ENCODE results near the gene KRTAP9-6. TPM values are rescaled to one million over a fixed set of nuclear protein-coding genes. Genes with fewer than 3 reads are reported as not detected.

KRTAP9-6 gene, protein sequence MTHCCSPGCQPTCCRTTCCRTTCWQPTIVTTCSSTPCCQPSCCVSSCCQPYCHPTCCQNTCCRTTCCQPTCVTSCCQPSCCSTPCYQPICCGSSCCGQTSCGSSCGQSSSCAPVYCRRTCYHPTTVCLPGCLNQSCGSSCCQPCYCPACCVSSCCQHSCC
- not detected in 2 replicates for total RNA-seq

DNA sequence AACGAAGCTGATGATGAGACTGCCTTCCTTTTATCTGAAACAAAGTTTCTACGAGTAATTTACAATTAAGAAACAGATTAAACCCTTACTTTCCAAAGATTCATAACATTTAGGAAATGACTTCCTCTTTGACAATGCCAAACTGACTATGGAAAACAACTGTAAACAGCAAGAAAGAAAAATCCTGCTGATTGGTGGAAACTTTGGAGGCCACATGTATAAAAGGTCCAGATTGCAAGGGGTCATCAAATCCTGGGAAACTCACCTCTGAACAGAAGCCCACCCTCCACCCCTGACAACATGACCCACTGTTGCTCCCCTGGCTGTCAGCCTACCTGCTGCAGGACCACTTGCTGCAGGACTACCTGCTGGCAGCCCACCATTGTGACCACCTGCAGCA lies at the start of gene KRTAP9-6:
TSS of gene KRTAP9-6 (plus strand) at position 301 of the 400 bp plus-strand sequence. CDS start at position 301, 0 bp downstream.

DNA sequence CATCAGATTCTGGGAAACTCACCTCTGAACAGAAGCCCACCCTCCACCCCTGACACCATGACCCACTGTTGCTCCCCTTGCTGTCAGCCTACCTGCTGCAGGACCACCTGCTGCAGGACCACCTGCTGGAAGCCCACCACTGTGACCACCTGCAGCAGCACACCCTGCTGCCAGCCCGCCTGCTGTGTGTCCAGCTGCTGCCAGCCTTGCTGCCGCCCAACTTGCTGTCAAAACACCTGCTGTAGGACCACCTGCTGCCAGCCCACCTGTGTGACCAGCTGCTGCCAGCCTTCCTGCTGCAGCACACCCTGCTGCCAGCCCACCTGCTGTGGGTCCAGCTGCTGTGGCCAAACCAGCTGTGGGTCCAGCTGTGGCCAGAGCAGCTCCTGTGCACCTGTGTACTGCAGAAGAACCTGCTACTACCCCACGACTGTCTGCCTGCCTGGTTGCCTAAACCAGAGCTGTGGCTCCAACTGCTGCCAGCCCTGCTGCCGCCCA lies 38.5 kb upstream of the KRTAP9-6 start, which contains the start of gene KRTAP9-2:
TSS of gene KRTAP9-2 (plus strand) at position 51 of the 498 bp plus-strand sequence. CDS start at position 58, 7 bp downstream.

DNA sequence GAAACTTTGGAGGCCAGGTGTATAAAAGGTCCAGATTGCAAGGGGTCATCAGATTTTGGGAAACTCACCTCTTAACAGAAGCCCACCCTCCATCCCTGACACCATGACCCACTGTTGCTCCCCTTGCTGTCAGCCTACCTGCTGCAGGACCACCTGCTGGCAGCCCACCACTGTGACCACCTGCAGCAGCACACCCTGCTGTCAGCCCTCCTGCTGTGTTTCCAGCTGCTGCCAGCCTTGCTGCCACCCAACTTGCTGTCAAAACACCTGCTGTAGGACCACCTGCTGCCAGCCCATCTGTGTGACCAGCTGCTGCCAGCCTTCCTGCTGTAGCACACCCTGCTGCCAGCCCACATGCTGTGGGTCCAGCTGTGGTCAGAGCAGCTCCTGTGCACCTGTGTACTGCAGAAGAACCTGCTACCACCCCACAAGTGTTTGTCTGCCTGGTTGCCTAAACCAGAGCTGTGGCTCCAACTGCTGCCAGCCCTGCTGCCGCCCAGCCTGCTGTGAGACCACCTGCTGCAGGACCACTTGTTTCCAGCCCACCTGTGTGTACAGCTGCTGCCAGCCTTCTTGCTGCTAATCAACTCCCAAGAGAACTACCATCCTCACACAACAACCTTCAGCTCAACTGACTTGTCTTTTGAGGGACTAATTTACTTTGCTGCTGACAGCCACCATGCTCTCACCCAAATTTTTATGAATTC lies 32.6 kb upstream of the KRTAP9-6 start, which contains the start of gene KRTAP9-3:
TSS of gene KRTAP9-3 (plus strand) at position 51 of the 707 bp plus-strand sequence. CDS start at position 104, 53 bp downstream.

DNA sequence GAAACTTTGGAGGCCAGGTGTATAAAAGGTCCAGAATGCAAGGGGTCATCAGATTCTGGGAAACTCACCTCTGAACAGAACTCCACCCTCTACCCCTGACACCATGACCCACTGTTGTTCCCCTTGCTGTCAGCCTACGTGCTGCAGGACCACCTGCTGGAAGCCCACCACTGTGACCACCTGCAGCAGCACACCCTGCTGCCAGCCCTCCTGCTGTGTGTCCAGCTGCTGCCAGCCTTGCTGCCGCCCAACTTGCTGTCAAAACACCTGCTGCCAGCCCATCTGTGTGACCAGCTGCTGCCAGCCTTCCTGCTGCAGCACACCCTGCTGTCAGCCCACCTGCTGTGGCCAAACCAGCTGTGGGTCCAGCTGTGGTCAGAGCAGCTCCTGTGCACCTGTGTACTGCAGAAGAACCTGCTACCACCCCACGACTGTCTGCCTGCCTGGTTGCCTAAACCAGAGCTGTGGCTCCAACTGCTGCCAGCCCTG lies 27.2 kb upstream of the KRTAP9-6 start, which contains the start of gene KRTAP9-8:
TSS of gene KRTAP9-8 (plus strand) at position 51 of the 489 bp plus-strand sequence. CDS start at position 104, 53 bp downstream.

DNA sequence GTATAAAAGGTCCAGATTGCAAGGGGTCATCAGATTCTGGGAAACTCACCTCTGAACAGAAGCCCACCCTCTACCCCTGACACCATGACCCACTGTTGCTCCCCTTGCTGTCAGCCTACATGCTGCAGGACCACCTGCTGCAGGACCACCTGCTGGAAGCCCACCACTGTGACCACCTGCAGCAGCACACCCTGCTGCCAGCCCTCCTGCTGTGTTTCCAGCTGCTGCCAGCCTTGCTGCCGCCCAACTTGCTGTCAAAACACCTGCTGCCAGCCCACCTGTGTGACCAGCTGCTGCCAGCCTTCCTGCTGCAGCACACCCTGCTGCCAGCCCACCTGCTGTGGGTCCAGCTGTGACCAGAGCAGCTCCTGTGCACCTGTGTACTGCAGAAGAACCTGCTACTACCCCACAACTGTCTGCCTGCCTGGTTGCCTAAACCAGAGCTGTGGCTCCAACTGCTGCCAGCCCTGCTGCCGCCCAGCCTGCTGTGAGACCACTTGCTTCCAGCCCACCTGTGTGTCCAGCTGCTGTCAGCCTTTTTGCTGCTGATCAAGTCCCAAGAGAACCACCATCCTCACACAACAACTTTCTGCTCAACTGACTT lies 15.4 kb upstream of the KRTAP9-6 start, which contains the start of gene KRTAP9-4:
TSS of gene KRTAP9-4 (plus strand) at position 51 of the 604 bp plus-strand sequence. CDS start at position 85, 34 bp downstream.

DNA sequence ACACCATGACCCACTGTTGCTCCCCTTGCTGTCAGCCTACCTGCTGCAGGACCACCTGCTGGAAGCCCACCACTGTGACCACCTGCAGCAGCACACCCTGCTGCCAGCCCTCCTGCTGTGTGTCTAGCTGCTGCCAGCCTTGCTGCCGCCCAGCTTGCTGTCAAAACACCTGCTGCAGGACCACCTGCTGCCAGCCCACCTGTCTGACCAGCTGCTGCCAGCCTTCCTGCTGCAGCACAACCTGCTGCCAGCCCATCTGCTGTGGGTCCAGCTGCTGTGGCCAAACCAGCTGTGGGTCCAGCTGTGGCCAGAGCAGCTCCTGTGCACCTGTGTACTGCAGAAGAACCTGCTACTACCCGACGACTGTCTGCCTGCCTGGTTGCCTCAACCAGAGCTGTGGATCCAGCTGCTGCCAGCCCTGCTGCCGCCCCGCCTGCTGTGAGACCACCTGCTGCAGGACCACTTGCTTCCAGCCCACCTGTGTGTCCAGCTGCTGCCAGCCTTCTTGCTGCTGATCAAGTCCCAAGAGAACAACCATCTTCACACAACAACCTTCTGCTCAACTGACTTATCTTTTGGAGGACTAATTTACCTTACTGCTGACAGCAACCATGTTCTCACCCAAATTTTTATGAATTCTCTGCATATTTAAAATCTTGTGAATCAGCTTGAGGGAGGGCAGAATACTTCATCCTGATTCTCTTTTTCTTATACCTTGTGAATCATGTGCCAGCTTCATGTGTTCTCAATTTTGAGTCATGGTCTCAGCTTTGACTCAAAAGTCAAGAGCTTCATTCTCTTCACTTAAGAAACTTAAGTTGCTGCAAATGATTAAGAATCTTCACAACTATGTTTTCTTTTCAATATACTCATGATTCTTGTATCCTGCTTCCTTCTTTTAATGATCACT lies 9.5 kb upstream of the KRTAP9-6 start, which contains the start of gene KRTAP9-9:
TSS of gene KRTAP9-9 (plus strand) at position 4 of the 910 bp plus-strand sequence.

DNA sequence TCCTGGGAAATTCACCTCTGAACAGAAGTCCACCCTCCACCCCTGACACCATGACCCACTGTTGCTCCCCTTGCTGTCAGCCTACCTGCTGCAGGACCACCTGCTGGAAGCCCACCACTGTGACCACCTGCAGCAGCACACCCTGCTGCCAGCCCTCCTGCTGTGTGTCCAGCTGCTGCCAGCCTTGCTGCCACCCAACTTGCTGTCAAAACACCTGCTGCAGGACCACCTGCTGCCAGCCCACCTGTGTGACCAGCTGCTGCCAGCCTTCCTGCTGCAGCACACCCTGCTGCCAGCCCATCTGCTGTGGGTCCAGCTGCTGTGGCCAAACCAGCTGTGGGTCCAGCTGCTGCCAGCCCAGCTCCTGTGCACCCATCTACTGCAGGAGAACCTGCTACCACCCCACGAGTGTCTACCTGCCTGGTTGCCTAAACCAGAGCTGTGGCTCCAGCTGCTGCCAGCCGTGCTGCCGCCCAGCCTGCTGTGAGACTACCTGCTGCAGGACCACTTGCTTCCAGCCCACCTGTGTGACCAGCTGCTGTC lies 10.5 kb downstream of the KRTAP9-6 start, which contains the start of gene KRTAP9-7:
TSS of gene KRTAP9-7 (plus strand) at position 51 of the 543 bp plus-strand sequence. CDS start at position 51, 0 bp downstream.

DNA sequence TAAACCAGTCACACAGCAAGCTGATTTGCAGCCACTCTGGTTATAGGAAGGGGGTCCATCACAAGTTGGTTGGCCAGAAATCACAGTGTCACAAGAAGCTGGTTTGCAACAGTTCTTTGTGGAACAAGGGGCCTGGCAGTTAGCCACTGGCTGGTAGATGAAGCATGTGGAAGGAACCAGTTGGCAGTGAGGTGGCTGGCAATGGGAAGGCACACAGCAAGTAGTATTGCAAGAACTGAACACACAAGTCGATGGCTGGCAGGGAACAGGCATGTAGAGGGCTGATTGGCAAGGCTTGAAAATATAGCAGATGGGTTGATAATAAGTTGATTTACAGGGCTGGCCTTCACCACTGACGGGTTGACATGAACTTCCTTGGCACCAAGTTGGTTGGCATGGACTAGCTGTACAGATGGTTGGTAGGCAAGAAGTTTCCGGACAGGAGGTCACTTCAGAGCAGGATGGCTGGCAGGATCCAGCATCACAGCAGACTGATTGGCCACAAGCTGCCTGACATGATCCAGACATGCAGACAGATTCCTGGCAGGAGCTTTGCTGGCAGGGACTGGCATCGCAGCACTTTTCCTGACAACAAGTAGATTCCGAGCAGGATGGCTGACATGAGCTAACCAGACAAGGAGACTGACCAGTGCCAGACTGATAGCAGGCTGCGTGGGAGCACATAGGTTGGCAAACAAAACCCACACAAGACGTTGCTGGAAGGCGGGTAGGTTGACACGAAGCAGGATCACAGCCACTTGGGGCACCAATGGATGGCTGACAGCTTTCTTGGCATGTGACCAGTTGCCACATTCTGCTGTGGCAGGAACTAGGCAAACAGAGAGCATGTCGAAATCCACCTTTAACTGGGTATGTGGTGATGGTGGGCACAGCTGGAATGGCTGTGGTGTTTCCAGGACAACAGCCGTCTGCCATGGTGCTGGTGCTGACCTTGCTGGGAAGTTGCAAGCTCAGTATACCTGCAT lies 37.0 kb downstream of the KRTAP9-6 start, which contains the start of gene KRTAP29-1:
TSS of gene KRTAP29-1 (minus strand) at position 936 of the 986 bp plus-strand sequence. CDS start at position 936, 0 bp downstream.

DNA sequence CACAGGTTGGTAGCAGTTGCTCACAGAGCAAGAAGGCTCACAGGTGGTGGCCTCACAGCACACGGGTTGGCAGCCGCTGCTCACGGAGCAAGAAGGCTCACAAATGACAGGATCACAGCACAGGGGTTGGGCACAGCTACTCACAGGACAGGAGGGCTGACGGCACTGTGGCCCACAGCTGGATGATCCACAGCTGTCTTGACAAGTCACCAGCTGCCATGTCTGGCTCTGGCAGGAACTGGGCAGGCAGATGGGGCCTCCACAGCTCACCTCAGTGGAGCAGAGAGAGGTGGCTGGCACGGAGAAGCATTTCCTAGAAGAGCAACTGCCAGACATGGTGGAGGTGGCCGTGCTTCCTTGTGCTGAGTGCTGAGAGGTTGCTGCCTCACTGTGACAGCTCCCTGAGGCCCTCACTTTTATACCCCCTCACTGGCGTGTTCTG lies 43.8 kb downstream of the KRTAP9-6 start, which contains the start of gene KRTAP16-1:
TSS of gene KRTAP16-1 (minus strand) at position 392 of the 442 bp plus-strand sequence. CDS start at position 336, 56 bp downstream.

DNA sequence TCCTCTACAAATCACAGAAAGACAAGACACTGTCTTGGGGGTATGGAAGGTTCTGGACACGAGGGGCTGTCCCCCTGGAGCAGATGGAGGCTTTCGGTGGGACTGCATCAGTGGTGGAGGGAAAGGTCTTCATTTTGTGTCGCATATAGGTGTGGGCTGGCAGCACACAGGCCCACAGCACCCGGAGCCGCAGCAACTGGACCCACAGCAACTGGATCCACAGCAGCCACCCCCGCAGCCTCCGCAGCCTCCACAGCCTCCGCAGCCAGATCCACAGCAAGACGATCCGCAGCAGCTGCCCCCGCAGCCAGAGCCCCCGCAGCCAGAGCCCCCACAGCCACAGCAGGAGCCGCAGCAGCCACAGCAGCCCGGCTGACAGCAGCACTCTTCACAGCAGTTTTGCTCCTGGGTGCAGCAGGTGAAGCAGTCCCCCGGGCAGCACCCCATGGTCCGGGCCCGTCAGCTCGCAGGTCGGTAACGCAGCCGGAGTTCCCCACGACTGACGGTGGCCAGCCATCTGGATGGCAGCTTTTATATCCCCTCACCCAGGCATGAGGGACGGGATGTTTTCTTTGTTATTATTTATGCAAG lies 50.1 kb downstream of the KRTAP9-6 start, which contains the start of gene KRTAP17-1:
TSS of gene KRTAP17-1 (minus strand) at position 507 of the 591 bp plus-strand sequence. CDS start at position 447, 60 bp downstream.

Other genes with a start within 250 kb of the KRTAP9-6 start
- gene KRTAP1-5, start 238.2 kb upstream of the KRTAP9-6 start, total RNA-seq = 0.24 TPM in 1 of 2 replicates, not detected in the other
- gene KRTAP1-4, start 235.2 kb upstream of the KRTAP9-6 start, total RNA-seq = not detected in 2 replicates
- not detected in 2 replicates for gene KRTAP1-3, start 230.5 kb upstream of the KRTAP9-6 start, total RNA-seq
- gene KRTAP1-1, start 223.9 kb upstream of the KRTAP9-6 start, total RNA-seq = 0.24 TPM in 1 of 2 replicates, not detected in the other
- not detected in 2 replicates for gene KRTAP2-1, start 218.1 kb upstream of the KRTAP9-6 start, total RNA-seq
- not detected in 2 replicates for gene KRTAP2-2, start 210.1 kb upstream of the KRTAP9-6 start, total RNA-seq
- 2.9 TPM in 1 of 2 replicates, not detected in the other for gene KRTAP2-3, start 205.3 kb upstream of the KRTAP9-6 start, total RNA-seq
- not detected in 2 replicates for gene KRTAP2-4, start 199.5 kb upstream of the KRTAP9-6 start, total RNA-seq
- not detected in 2 replicates for gene KRTAP4-7, start 181.2 kb upstream of the KRTAP9-6 start, total RNA-seq
- gene KRTAP4-8, start 167.2 kb upstream of the KRTAP9-6 start, total RNA-seq = not detected in 2 replicates
- gene KRTAP4-16, start 163.2 kb upstream of the KRTAP9-6 start, total RNA-seq = not detected in 2 replicates
- gene KRTAP4-9, start 160.0 kb upstream of the KRTAP9-6 start, total RNA-seq = not detected in 2 replicates
- not detected in 2 replicates for gene KRTAP4-11, start 147.0 kb upstream of the KRTAP9-6 start, total RNA-seq
- gene KRTAP4-12, start 141.2 kb upstream of the KRTAP9-6 start, total RNA-seq = not detected in 2 replicates
- gene KRTAP4-6, start 124.8 kb upstream of the KRTAP9-6 start, total RNA-seq = not detected in 2 replicates
- gene KRTAP4-5, start 115.6 kb upstream of the KRTAP9-6 start, total RNA-seq = not detected in 2 replicates
- not detected in 2 replicates for gene KRTAP4-4, start 104.6 kb upstream of the KRTAP9-6 start, total RNA-seq
- gene KRTAP4-3, start 97.2 kb upstream of the KRTAP9-6 start, total RNA-seq = not detected in 2 replicates
- gene KRTAP4-2, start 87.2 kb upstream of the KRTAP9-6 start, total RNA-seq = not detected in 2 replicates
- gene KRTAP4-1, start 80.5 kb upstream of the KRTAP9-6 start, total RNA-seq = not detected in 2 replicates
- gene KRTAP9-1, start 75.5 kb upstream of the KRTAP9-6 start, total RNA-seq = not detected in 2 replicates
- not detected in 2 replicates for gene KRTAP9-2, start 38.7 kb upstream of the KRTAP9-6 start, total RNA-seq
- gene KRTAP9-3, start 32.9 kb upstream of the KRTAP9-6 start, total RNA-seq = not detected in 2 replicates
- not detected in 2 replicates for gene KRTAP9-8, start 27.4 kb upstream of the KRTAP9-6 start, total RNA-seq
- not detected in 2 replicates for gene KRTAP9-4, start 15.7 kb upstream of the KRTAP9-6 start, total RNA-seq
- not detected in 2 replicates for gene KRTAP9-9, start 10.0 kb upstream of the KRTAP9-6 start, total RNA-seq
- gene KRTAP9-7, start 10.3 kb downstream of the KRTAP9-6 start, total RNA-seq = not detected in 2 replicates
- gene KRTAP29-1, start 37.5 kb downstream of the KRTAP9-6 start, total RNA-seq = not detected in 2 replicates
- not detected in 2 replicates for gene KRTAP16-1, start 43.9 kb downstream of the KRTAP9-6 start, total RNA-seq
- 0.24 TPM in 1 of 2 replicates, not detected in the other for gene KRTAP17-1, start 50.3 kb downstream of the KRTAP9-6 start, total RNA-seq
- under 0.01 TPM in 1 of 2 replicates, not detected in the other for gene KRT33A, start 85.5 kb downstream of the KRTAP9-6 start, total RNA-seq
- 0.21 and 0.24 TPM in 2 replicates for gene KRT33B, start 104.4 kb downstream of the KRTAP9-6 start, total RNA-seq
- gene KRT34, start 116.9 kb downstream of the KRTAP9-6 start, total RNA-seq = 0.43 and 7.0 TPM in 2 replicates
- gene KRT31, start 132.2 kb downstream of the KRTAP9-6 start, total RNA-seq = 0.24 TPM in 1 of 2 replicates, not detected in the other
- not detected in 2 replicates for gene KRT37, start 159.2 kb downstream of the KRTAP9-6 start, total RNA-seq
- not detected in 2 replicates for gene KRT38, start 175.6 kb downstream of the KRTAP9-6 start, total RNA-seq
- gene KRT32, start 202.0 kb downstream of the KRTAP9-6 start, total RNA-seq = not detected in 2 replicates
- gene KRT35, start 215.8 kb downstream of the KRTAP9-6 start, total RNA-seq = not detected in 2 replicates
- gene KRT36, start 224.5 kb downstream of the KRTAP9-6 start, total RNA-seq = not detected in 2 replicates
- gene KRT13, start 240.2 kb downstream of the KRTAP9-6 start, total RNA-seq = 0.24 and 20.0 TPM in 2 replicates

Measured in tracheal epithelial cell (primary cell).